GM12878 (cell line): Measurements from ENCODE around the gene MRPL1. TPM values are rescaled to one million over a fixed set of nuclear protein-coding genes. Genes with fewer than 3 reads are reported as not detected.
A peak's percentile ranks its signal among the peaks of the same experiment; 100 is the strongest.

Experiments
- ATAC-seq: fragments of 200-7000 bp; cut with Tn5 transposase; 3 replicates; pipeline ENCODE4 v1.9.1; 2020; ENCODE audit warnings: mild to moderate bottlenecking, moderate library complexity
- BruUV-seq: library from RNA; stranded (reverse); fragments of 400-500 nt; replicated peaks from 2 replicates; lab custom pipeline; 2021; lab: Mats Ljungman, UMichigan
- CTCF ChIA-PET: fragments of 300-600 bp; sonication (Branson Sonifier 250); formaldehyde crosslinking; extraction: SDS; loops from one replicate; lab custom pipeline; 2021; ENCODE audit warnings: inconsistent platforms; lab: Yijun Ruan, JAX
- POLR2A ChIA-PET: fragments of 350-600 bp; formaldehyde crosslinking; extraction: SDS; loops from one replicate; lab custom pipeline; 2021; ENCODE audit warnings: inconsistent platforms; lab: Charles Lee
- RAD21 ChIA-PET: fragments of 300-600 bp; sonication (Branson Sonifier 250); formaldehyde crosslinking; loops from one replicate; lab custom pipeline; 2023; ENCODE audit warnings: antibody characterized with exemption; ENCODE audit not compliant: unreplicated experiment; lab: Charles Lee
- SMC1A ChIA-PET: fragments of 300-600 bp; sonication (Branson Sonifier 250); formaldehyde crosslinking; loops from one replicate; lab custom pipeline; 2023; ENCODE audit not compliant: unreplicated experiment, uncharacterized antibody; lab: Charles Lee
- DNase-seq: peaks from one replicate; pipeline ENCODE4 v3.0.0-alpha.2; 2011; ENCODE audit warnings: low read depth, low spot score
- FAIRE-seq: peaks from 3 replicates; lab custom pipeline; 2011; peaks lifted over from hg19 to GRCh38; lab: Jason Lieb, UNC
- H2AFZ ChIP-seq: 2 replicates; pipeline ENCODE4 v1.6.0; 2011; ENCODE audit warnings: low read depth, low read length, control low read depth; ENCODE audit not compliant: control insufficient read depth
- H3K27ac ChIP-seq: 2 replicates; pipeline ENCODE4 v1.5.1; 2011; ENCODE audit warnings: control low read depth; ENCODE audit not compliant: control insufficient read depth, insufficient read depth
- H3K27me3 ChIP-seq, 2 experiments: replicated peaks in 1 of 2; 2 replicates each; pipeline versions ENCODE4 v1.6.0 to v1.6.1; 2011; ENCODE audit warnings: low read length in 1 of 2; ENCODE audit not compliant: control insufficient read depth in 2 of 2, insufficient read depth in 2 of 2
- H3K36me3 ChIP-seq, 2 experiments: 2 replicates each; pipeline ENCODE4 v1.5.1; 2011; ENCODE audit warnings: low read length in 1 of 2; ENCODE audit not compliant: control insufficient read depth in 2 of 2, insufficient read depth in 2 of 2
- H3K4me1 ChIP-seq: 2 replicates; pipeline ENCODE4 v1.6.1; 2011; ENCODE audit warnings: mild to moderate bottlenecking, low read length, moderate library complexity, mixed read lengths; ENCODE audit not compliant: control insufficient read depth, insufficient read depth
- H3K4me2 ChIP-seq: 2 replicates; pipeline ENCODE4 v1.6.0; 2011; ENCODE audit warnings: control low read depth; ENCODE audit not compliant: control insufficient read depth, insufficient read depth
- H3K4me3 ChIP-seq: fragments of 200-600 bp; sonication (generic); 2 replicates; pipeline ENCODE4 v1.5.1; 2016
- H3K79me2 ChIP-seq: 2 replicates; pipeline ENCODE4 v1.6.0; 2011; ENCODE audit warnings: low read length; ENCODE audit not compliant: control insufficient read depth, insufficient read depth
- H3K9ac ChIP-seq: 2 replicates; pipeline ENCODE4 v1.8.0; 2011; ENCODE audit warnings: low read length, control low read depth, mixed read lengths; ENCODE audit not compliant: control insufficient read depth, insufficient read depth
- H3K9me3 ChIP-seq: replicated peaks from 3 replicates; pipeline ENCODE4 v1.5.1; 2011; ENCODE audit warnings: mild to moderate bottlenecking, low read length; ENCODE audit not compliant: control insufficient read depth, insufficient read depth
- H4K20me1 ChIP-seq: 2 replicates; pipeline ENCODE4 v1.6.0; 2011; ENCODE audit not compliant: control insufficient read depth, insufficient read depth
- CREM ChIP-seq: IDR thresholded peaks from 2 replicates; pipeline ENCODE4 v1.6.1; 2014; ENCODE audit warnings: antibody characterized with exemption, low read depth
- GABPA ChIP-seq: IDR thresholded peaks from 2 replicates; pipeline ENCODE4 v1.6.1; 2014; ENCODE audit warnings: antibody characterized with exemption, low read depth, mild to moderate bottlenecking, inconsistent platforms
- RCOR1 ChIP-seq: conservative IDR thresholded peaks from 2 replicates; pipeline ENCODE4 v1.6.1; 2012; ENCODE audit warnings: low read depth, low read length, improper control_type of control experiment
- RUNX3 ChIP-seq: IDR thresholded peaks from 2 replicates; pipeline ENCODE4 v1.6.1; 2012; ENCODE audit warnings: low read length, inconsistent platforms
- USF1 ChIP-seq: IDR thresholded peaks from 2 replicates; pipeline ENCODE4 v1.6.1; 2011; ENCODE audit warnings: borderline replicate concordance, low read depth, mild to moderate bottlenecking, moderate library complexity, mixed read lengths, low read length; ENCODE audit not compliant: insufficient read depth; ENCODE audit errors: extremely low read length
- ZSCAN29 ChIP-seq: fragments of 450-650 bp; IDR thresholded peaks from 2 replicates; pipeline ENCODE4 v1.6.1; 2017; ENCODE audit warnings: mild to moderate bottlenecking, moderate library complexity
- WGBS: methylation state at CpG from one replicate; pipeline ENCODE4 v1.1.6; 2016; ENCODE audit warnings: low lambda C conversion rate; ENCODE audit not compliant: insufficient replicate concordance, insufficient coverage; ENCODE audit errors: missing lambda C conversion rate; 5-methylcytosine and 5-hydroxymethylcytosine counted together
- in situ Hi-C: fragments of 300-500 bp; cut with MboI; formaldehyde crosslinking; loops from 9 replicates; pipeline ENCODE4 v1.14.3; 2018; ENCODE audit warnings: mixed read lengths
- intact Hi-C: fragments of 100-400 bp; cut with micrococcal nuclease; formaldehyde crosslinking; loops from one replicate; pipeline ENCODE4 v1.14.2; 2022; ENCODE audit not compliant: unreplicated experiment
- polyA plus RNA-seq, 11 experiments: library from polyadenylated mRNA; depleted of rRNA in 4 of 11; unstranded in 6 of 11; stranded (reverse) in 5 of 11; fragments of >200 nt; fragmentation: Nextera tagmentation in 4 of 11; fragmentation: Illumina TruSeq in 1 of 11; extraction: Ambion mirVana in 4 of 11; extraction: Trizol in 1 of 11; gene quantifications; 1 replicate in 1 of 11; 2 replicates in 10 of 11; pipeline versions ENCODE4 v1.2.1 to v1.2.3, GENCODE V29; 2011 to 2016; ENCODE audit warnings: inconsistent platforms in 2 of 11, missing spikeins in 2 of 11, low read depth in 1 of 11
- total RNA-seq, 4 experiments: library from RNA; depleted of rRNA in 3 of 4; stranded (reverse); fragments of >200 nt in 3 of 4; fragmentation: Illumina TruSeq in 1 of 4; extraction: Trizol in 1 of 4; gene quantifications; 2 replicates each; pipeline versions ENCODE4 v1.2.1 to v1.2.3, GENCODE V29; 2013 to 2021
- TF ChIP-seq, protein P1 (sequence below): fragments of 450-650 bp; IDR thresholded peaks from 2 replicates; pipeline ENCODE4 v1.6.1; 2017; ENCODE audit warnings: low read depth, mild to moderate bottlenecking, moderate library complexity

Gene MRPL1
- total and polyA plus RNA-seq, 10 of the 15 experiments (the other 5 are each of a cell fraction or from before 2014, with no cell fraction given) = 20.2 to 35.7 (median 28.2) TPM

DNA sequence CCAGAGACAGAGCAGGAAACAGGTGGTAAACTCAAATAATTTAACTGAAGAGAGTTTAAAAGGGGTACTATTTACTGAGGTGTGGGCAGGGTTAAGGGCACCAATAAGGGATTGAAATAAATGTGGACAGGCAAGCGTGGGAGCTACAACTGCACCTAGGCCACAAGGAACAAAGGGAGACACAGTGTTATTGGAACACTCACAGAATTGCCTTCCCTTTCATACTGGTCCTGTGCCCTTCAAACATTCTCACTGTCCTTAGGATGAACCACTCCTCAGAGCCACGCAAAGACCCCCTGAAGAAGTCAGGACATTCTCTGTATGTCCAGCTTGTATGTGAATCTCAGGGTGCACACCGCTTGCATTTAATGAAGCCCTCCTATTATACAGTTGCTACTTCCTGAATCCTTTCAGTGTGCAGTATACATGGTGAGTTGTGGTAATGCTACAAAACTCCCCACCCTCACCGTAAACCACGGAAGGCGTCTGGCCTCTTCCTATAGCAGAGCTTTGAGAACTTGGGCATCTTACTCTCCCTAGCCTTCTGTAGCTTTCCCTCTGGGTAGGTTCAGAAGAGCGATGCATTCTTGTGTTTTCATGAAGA lies 9.6 kb upstream of the MRPL1 start:
- ChIA-PET POLR2A (no interaction called here), CTCF (interaction anchor here (1.9 kb wide), 1 partner anchor 9 kb away, joined by 7 read pairs; the partner anchor contains the start of gene MRPL1), RAD21 (interaction anchor here (1.4 kb wide), 1 partner anchor 9 kb away, joined by 4 read pairs; the partner anchor contains the start of gene MRPL1), SMC1A (interaction anchor here (0.9 to 1.6 kb wide), 2 partner anchors 9 kb away, joined by 3 to 12 read pairs; partner anchors contain the start of gene MRPL1)
- ATAC-seq (peak; percentile 91), DNase-seq (peak; percentile 13), FAIRE-seq (peak; percentile 38)
- Histone ChIP-seq H3K79me2 (no peaks in the 10 kb centered on the region), H3K9me3 (no peaks in the 10 kb centered on the region), H3K36me3 (no peaks in the 10 kb centered on the region), H3K9ac (no peak overlapping the region), H2AFZ (peak overlapping the region; percentile 91), H3K27ac (no peak overlapping the region), H3K4me3 (no peak overlapping the region), H3K4me2 (0 out of 2 replicates have a peak overlapping the region, but pooled peaks have one; percentile 21), H3K27me3 (no peaks in the 10 kb centered on the region), H4K20me1 (no peaks in the 10 kb centered on the region), H3K4me1 (peaks cover 3% of the 10 kb centered on the region)
- intact Hi-C loops = no loop called here
- TF ChIP-seq, protein P1, sequence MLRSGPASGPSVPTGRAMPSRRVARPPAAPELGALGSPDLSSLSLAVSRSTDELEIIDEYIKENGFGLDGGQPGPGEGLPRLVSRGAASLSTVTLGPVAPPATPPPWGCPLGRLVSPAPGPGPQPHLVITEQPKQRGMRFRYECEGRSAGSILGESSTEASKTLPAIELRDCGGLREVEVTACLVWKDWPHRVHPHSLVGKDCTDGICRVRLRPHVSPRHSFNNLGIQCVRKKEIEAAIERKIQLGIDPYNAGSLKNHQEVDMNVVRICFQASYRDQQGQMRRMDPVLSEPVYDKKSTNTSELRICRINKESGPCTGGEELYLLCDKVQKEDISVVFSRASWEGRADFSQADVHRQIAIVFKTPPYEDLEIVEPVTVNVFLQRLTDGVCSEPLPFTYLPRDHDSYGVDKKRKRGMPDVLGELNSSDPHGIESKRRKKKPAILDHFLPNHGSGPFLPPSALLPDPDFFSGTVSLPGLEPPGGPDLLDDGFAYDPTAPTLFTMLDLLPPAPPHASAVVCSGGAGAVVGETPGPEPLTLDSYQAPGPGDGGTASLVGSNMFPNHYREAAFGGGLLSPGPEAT = 0 out of 2 replicates have a peak, but pooled peaks have one; percentile 21
- TF ChIP-seq GABPA (no peak), CREM (peak; percentile 32; the same call in 1 of the 2 replicates), ZSCAN29 (no peak), RCOR1 (no peak), RUNX3 (peak; percentile 89), USF1 (no peak)
- WGBS = 32% methylated on average over 7 of the region's 7 CpGs
- in situ Hi-C loops = no loop called here
- no TSS peak for BruUV-seq
